ENCODE measurements around the gene ANKRD12. TPM values are rescaled to one million over a fixed set of nuclear protein-coding genes. Genes with fewer than 3 reads are reported as not detected.

ANKRD12 gene
- total RNA-seq, 4 donors from 2014 or later, result 39.9 to 172 (median 58.9) TPM

DNA sequence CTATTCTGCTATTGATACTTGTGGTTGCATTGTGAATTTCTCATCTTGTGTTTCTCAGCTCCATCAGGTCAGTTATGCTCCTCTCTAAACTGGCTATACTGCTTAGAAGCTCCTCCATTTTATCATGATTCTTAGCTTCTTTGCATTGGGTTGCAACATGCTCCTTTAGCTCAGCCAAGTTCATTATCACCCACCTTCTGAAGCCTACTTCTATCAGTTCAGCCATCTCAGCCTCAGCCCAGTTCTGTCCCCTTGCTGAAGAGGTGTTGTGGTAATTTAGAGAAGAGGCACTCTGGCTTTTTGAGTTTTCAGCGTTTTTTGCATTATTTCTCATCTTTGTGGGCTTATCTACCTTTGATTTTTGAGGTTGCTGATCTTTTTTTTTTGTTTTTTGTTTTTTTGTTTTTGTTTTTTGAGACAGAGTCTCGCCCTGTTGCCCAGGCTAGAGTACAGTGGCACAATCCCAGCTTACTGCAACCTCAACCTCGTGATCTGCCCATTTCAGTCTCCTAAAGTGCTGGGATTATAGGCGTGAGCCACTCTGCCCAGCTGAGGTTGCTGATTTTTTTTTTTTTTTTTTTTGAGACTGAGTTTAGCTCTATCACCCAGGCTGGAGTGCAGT is 36.0 kb downstream of the ANKRD12 start:
- TF ChIP-seq, protein P1, sequence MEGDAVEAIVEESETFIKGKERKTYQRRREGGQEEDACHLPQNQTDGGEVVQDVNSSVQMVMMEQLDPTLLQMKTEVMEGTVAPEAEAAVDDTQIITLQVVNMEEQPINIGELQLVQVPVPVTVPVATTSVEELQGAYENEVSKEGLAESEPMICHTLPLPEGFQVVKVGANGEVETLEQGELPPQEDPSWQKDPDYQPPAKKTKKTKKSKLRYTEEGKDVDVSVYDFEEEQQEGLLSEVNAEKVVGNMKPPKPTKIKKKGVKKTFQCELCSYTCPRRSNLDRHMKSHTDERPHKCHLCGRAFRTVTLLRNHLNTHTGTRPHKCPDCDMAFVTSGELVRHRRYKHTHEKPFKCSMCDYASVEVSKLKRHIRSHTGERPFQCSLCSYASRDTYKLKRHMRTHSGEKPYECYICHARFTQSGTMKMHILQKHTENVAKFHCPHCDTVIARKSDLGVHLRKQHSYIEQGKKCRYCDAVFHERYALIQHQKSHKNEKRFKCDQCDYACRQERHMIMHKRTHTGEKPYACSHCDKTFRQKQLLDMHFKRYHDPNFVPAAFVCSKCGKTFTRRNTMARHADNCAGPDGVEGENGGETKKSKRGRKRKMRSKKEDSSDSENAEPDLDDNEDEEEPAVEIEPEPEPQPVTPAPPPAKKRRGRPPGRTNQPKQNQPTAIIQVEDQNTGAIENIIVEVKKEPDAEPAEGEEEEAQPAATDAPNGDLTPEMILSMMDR (IDR thresholded peaks at IDR 0.05), result no peak
- TF ChIP-seq POLR2A (IDR thresholded peaks at IDR 0.05), result no peak
- Histone ChIP-seq H3K4me3 (no peak overlapping the region), H3K27me3 (no peaks in the 10 kb centered on the region), H3K9me3 (no peaks in the 10 kb centered on the region), H3K4me1 (peaks cover 0 to 15% (median 8%) of the 10 kb centered on the region in 4 donors), H3K36me3 (no peaks in the 10 kb centered on the region), H3K27ac (no peak overlapping the region)
- DNase-seq, result no peak

- Histone ChIP-seq H3K4me1 (peaks cover 0 to 15% (median 8%) of the 10 kb centered on the region in 4 donors), H3K27ac (peak overlapping the region in 2 of 4 donors; percentile 1), H3K27me3 (no peaks in the 10 kb centered on the region), H3K4me3 (no peak overlapping the region), H3K36me3 (no peaks in the 10 kb centered on the region), H3K9me3 (no peaks in the 10 kb centered on the region)
- TF ChIP-seq, protein P1 (IDR thresholded peaks at IDR 0.05), result no peak
- no peak for TF ChIP-seq POLR2A (IDR thresholded peaks at IDR 0.05)
- DNase-seq, result no peak
Observed at GRCh38 chr18:9173770-9174233, 37.2 kb downstream of the ANKRD12 start.

DNA sequence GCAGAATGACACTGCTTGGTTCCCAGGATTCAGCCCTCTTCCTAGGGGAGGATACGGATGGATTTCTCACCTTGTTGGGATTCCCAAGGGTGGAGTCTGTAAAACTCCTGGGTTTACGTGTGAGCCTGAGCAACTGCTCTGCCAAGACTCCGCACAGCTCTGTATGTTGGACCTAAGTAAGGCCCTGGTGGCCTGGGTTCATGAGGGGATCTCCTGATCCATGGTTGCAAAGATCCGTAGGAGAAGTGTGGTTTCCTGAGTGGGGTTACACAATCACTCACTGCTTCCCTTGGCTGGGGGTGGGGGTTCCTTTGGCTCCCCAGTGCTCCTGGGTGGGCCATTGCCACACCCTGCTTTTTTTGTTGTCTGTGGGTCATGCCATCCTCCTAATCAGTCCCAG is 37.7 kb downstream of the ANKRD12 start:
- H3K4me1 ChIP-seq, result peaks cover 0 to 15% (median 8%) of the 10 kb centered on the region in 4 donors
- H3K27me3 ChIP-seq, result no peaks in the 10 kb centered on the region
- H3K36me3 ChIP-seq, result no peaks in the 10 kb centered on the region
- H3K9me3 ChIP-seq, result no peaks in the 10 kb centered on the region
- TF ChIP-seq, protein P1 (IDR thresholded peaks at IDR 0.05), result no peak
- TF ChIP-seq POLR2A (IDR thresholded peaks at IDR 0.05), result no peak
- DNase-seq, result peak in 1 of 3 donors; percentile 41
- no peak overlapping the region for H3K4me3 ChIP-seq
- H3K27ac ChIP-seq, result peak overlapping the region in 2 of 4 donors; percentile 1

- Histone ChIP-seq H3K4me1 (peaks cover 0 to 15% (median 8%) of the 10 kb centered on the region in 4 donors), H3K27ac (no peak overlapping the region), H3K9me3 (no peaks in the 10 kb centered on the region), H3K4me3 (no peak overlapping the region), H3K36me3 (no peaks in the 10 kb centered on the region), H3K27me3 (no peaks in the 10 kb centered on the region)
- DNase-seq, result no peak
- no peak for TF ChIP-seq POLR2A (IDR thresholded peaks at IDR 0.05)
- TF ChIP-seq, protein P1 (IDR thresholded peaks at IDR 0.05), result no peak
Observed at GRCh38 chr18:9175115-9175514, 38.5 kb downstream of the ANKRD12 start.

GRCh38 chr18:9177031-9177430 is 40.5 kb downstream of the ANKRD12 start:
- peaks cover 0 to 15% (median 8%) of the 10 kb centered on the region in 4 donors for H3K4me1 ChIP-seq

More at GRCh38 chr18:9177031-9177430, 40.5 kb downstream of the ANKRD12 start:
- Histone ChIP-seq H3K36me3 (no peaks in the 10 kb centered on the region), H3K27ac (no peak overlapping the region), H3K9me3 (no peaks in the 10 kb centered on the region), H3K27me3 (no peaks in the 10 kb centered on the region), H3K4me3 (no peak overlapping the region)
- DNase-seq, result no peak
- TF ChIP-seq POLR2A (IDR thresholded peaks at IDR 0.05), result no peak
- TF ChIP-seq, protein P1 (IDR thresholded peaks at IDR 0.05), result no peak

Measured in Peyer's patch (tissue), 4 donors.